ENCODE results near the gene LRRC75B. TPM values are rescaled to one million over a fixed set of nuclear protein-coding genes. Genes with fewer than 3 reads are reported as not detected.
"Not testable (repeated sequence)": the region's sequence is repeated elsewhere in the genome, so short reads cannot be mapped to it uniquely, and the experiment has no call there.

Gene LRRC75B
- total RNA-seq, 1 experiment from 2014 or later = 7.9 TPM

DNA sequence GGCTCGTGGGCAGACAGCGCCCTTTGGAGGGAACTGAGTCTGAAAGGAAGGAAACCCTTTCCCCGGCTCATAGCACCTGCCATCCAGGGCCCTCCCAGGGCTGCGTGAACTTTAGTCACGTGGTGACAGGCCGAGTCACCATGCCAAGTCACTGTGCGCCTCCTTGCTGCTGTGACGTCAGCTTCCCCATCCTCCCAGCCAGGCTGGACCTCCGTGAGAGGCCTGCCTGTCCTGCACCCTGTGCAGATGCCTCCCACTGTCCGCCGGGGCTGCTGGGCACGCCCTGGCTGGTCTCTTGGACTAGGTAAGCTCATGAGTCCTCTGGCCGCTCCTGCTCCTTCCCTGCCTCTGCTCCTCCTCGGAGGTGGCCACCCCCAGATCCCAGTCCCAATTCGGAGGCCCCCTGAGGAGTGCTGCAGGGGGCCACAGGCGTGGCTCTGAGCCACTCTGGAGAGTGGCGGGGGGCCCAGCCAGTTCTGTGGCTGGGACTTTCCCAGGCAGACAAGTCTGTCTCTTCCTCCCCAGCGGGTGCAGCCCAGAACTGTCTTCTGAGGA is 14.6 kb upstream of the LRRC75B start:
- H3K9ac ChIP-seq (ENCODE audit: low read length) = peak overlapping the region; percentile 48
- CTCF ChIA-PET = not testable (repeated sequence)

DNA sequence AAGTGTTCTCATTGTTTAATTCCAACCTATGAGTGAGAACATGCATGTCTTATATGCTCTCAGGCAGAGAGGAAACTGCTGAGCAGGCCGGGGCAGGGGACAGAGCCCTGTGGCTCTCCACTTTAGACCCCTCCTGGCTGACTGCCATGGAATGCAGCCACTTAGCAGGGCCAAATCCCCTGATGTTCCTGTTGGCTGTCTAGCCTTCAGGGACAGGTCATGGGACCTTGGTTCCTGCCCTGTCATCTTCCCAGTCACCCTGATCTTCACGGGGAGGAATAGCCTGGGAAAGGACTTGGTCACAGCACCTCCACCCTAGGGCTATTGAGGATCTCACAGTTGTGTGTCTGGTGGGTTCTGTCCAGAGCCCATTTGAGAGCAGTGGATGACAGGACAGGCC is 13.5 kb upstream of the LRRC75B start:
- CTCF ChIA-PET; DNase-seq (ENCODE audit: low read depth, low spot score); intact Hi-C loops (cut with micrococcal nuclease); ATAC-seq; H3K79me2 ChIP-seq (ENCODE audit: insufficient read depth, low read length); H3K9ac ChIP-seq (ENCODE audit: low read length); H2AFZ ChIP-seq (ENCODE audit: low read depth, low read length, poor library complexity, severe bottlenecking); H4K20me1 ChIP-seq (ENCODE audit: insufficient read depth); BruUV-seq (replicated peaks); H3K4me2 ChIP-seq (ENCODE audit: low read length); H3K36me3 ChIP-seq (ENCODE audit: control insufficient read depth in 1 of 2, insufficient read depth in 2 of 2, low read length in 2 of 2); RAD21 ChIA-PET (ENCODE audit: low non-redundant PET in 1 of 2, low total read pairs in 2 of 2, uncharacterized antibody in 2 of 2, unreplicated experiment in 2 of 2); H3K27ac ChIP-seq (ENCODE audit: low read depth, low read length); POLR2A ChIA-PET; H3K9me3 ChIP-seq (ENCODE audit: control insufficient read depth in 1 of 2, insufficient read depth in 1 of 2, low read depth in 1 of 2, low read length in 2 of 2); H3K4me3 ChIP-seq (replicated peaks in 1 of 2; ENCODE audit: low read depth in 1 of 2, low read length in 2 of 2); H3K27me3 ChIP-seq (ENCODE audit: insufficient read depth, low read length); H3K9me2 ChIP-seq (ENCODE audit: insufficient read depth): not testable (repeated sequence)
- peaks cover 22 to 37% of the 10 kb centered on the region in 2 experiments for H3K4me1 ChIP-seq (ENCODE audit: control insufficient read depth in 1 of 2, insufficient read depth in 2 of 2, low read length in 2 of 2)

More for the DNA sequence above, 14.6 kb upstream of the LRRC75B start:
- H3K27ac ChIP-seq (ENCODE audit: low read depth, low read length); H3K9me3 ChIP-seq (ENCODE audit: control insufficient read depth in 1 of 2, insufficient read depth in 1 of 2, low read depth in 1 of 2, low read length in 2 of 2); H3K79me2 ChIP-seq (ENCODE audit: insufficient read depth, low read length); H4K20me1 ChIP-seq (ENCODE audit: insufficient read depth); H2AFZ ChIP-seq (ENCODE audit: low read depth, low read length, poor library complexity, severe bottlenecking); H3K9me2 ChIP-seq (ENCODE audit: insufficient read depth); H3K27me3 ChIP-seq (ENCODE audit: insufficient read depth, low read length); POLR2A ChIA-PET; H3K36me3 ChIP-seq (ENCODE audit: control insufficient read depth in 1 of 2, insufficient read depth in 2 of 2, low read length in 2 of 2); BruUV-seq (replicated peaks); RAD21 ChIA-PET (ENCODE audit: low non-redundant PET in 1 of 2, low total read pairs in 2 of 2, uncharacterized antibody in 2 of 2, unreplicated experiment in 2 of 2); intact Hi-C loops (cut with micrococcal nuclease): not testable (repeated sequence)
- peak overlapping the region; percentile 55 for H3K4me2 ChIP-seq (ENCODE audit: low read length)
- DNase-seq (ENCODE audit: low read depth, low spot score) = peak; percentile 15
- peaks cover 10 to 25% of the 10 kb centered on the region in 2 experiments for H3K4me1 ChIP-seq (ENCODE audit: control insufficient read depth in 1 of 2, insufficient read depth in 2 of 2, low read length in 2 of 2)
- peak overlapping the region; percentile 36 to 38 for H3K4me3 ChIP-seq (replicated peaks in 1 of 2; ENCODE audit: low read depth in 1 of 2, low read length in 2 of 2)
- peak; percentile 66 for ATAC-seq
- TF ChIP-seq, protein P1, sequence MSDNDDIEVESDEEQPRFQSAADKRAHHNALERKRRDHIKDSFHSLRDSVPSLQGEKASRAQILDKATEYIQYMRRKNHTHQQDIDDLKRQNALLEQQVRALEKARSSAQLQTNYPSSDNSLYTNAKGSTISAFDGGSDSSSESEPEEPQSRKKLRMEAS (IDR thresholded peaks at IDR 0.05) = peak; percentile 18; the same call in 1 of the 2 replicates
